Measurements from ENCODE around the gene SLC15A5.

GRCh38 chr12:16285586-16285985, 8.1 kb upstream of the SLC15A5 start:
- no peak for TF ChIP-seq ZNF707 (tag by site-specific recombination; IDR thresholded peaks at IDR 0.05)
- TF ChIP-seq KLF7 (tag by site-specific recombination; IDR thresholded peaks at IDR 0.05; ENCODE audit: borderline replicate concordance): no peak
